HG03439 (cell line): ENCODE results near the gene CRKL.

Source experiments
- ATAC-seq: cut with Tn5 transposase; IDR thresholded peaks from one replicate; pipeline ENCODE4 v1.9.1; 2021; ENCODE audit warnings: mild to moderate bottlenecking, moderate library complexity; ENCODE audit not compliant: unreplicated experiment

Gene CRKL

DNA sequence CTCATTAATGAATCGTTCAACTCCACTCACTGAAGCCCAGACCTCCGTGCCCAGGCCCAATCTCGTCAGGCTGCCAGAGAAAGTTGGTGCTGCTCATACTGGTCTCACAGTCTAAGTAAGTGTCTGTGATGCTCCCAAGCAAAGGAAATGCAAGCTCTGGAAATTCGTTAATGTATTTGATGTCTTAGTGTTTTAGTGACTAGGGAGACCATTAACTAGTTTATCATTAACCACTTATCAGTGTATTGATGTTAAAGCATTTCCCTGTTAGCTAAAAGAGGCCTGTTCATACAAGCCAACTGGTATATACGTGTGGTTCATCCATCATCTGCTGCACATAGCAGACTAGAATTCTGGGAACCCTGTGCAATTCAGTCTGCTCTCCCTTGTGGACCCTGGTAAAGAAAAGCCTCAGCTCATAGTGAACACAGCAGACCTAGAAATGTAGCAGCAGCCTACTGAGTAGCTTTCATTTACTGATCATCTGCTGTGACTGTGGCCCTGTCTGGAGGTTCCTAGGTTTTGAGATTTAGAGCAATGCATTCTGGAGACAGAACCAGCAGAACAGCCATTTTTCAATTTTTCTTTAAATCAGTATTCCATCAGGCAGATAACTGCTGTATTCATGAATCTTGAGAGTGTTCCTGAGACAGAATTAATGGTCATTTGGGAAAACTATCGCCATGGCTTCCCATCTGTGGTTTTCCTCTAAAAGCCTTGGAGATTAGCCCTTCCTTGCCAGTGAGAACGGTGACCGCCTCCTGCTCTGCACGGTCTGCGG, 34.1 kb downstream of the CRKL start:
- no peak for ATAC-seq

DNA sequence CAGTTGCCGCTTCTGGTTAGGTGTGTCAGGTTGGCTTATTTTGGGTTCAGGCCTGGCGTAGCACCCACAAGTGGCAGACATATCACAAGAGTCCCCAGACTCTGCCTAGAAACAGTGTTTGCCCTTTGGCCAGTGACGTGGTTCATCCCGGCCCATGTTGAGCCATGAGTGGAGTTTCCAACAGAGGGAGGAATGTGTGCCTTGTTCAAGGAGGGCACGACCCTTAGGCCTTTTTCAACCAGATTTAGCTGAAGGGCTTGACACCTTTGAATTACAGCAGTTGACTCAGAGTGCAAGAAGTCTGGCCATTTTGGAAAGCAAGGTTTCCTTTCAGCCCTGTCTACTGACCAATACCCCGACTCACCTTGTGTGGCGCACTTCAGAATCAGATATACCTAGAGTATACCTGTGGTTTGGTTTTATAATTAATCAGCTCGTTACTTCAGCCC, 34.7 kb downstream of the CRKL start:
- ATAC-seq, result no peak

DNA sequence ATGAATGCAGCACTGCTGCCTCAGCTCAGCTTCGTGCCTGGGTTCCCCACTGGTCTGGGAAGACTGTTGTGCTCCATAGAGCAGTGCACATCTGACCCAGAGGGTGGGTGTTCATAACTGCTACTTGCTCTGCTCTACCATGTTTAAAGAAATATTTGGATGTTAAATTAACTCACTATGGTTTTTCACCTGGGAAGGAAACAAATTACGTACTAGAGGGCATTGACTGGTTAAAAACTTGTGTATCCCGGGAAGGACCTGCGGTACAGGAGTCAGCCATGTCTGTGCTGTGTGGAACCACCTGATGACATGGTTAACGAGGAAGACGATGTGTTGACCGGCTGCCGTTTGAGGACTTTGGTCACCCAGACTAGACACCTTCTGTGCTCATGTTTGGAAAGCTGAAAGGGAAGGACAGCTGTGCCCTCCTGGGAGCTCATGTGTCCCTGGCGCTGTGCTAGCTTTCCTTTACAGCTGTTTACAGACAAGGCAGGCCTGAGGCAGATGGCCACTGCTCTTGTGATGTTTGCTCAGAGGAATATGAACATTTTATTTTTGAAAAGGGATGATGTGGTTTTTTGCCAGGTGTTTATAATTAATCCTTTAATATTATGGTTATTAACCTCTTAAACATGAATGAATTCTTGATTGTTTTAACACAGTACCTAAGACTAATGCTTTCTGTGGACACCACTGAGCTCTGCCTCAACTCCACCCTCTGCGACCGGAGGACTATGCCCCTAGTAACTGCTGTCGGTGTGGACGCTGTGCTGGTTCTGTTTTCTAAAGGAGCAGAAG, 35.5 kb downstream of the CRKL start:
- no peak for ATAC-seq

DNA sequence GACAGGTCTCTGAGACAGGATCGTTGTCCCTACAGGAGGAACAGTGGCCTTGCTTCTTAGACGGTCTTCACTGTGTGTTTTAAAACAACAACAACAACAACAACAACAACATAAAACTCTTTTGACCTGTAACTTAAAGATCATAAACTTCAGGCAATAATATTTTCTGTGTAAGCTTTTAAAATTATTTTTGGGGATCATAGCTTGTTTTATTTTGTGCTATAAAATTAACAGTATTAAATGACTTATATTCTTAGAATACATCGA, 36.1 kb downstream of the CRKL start:
- no peak for ATAC-seq

DNA sequence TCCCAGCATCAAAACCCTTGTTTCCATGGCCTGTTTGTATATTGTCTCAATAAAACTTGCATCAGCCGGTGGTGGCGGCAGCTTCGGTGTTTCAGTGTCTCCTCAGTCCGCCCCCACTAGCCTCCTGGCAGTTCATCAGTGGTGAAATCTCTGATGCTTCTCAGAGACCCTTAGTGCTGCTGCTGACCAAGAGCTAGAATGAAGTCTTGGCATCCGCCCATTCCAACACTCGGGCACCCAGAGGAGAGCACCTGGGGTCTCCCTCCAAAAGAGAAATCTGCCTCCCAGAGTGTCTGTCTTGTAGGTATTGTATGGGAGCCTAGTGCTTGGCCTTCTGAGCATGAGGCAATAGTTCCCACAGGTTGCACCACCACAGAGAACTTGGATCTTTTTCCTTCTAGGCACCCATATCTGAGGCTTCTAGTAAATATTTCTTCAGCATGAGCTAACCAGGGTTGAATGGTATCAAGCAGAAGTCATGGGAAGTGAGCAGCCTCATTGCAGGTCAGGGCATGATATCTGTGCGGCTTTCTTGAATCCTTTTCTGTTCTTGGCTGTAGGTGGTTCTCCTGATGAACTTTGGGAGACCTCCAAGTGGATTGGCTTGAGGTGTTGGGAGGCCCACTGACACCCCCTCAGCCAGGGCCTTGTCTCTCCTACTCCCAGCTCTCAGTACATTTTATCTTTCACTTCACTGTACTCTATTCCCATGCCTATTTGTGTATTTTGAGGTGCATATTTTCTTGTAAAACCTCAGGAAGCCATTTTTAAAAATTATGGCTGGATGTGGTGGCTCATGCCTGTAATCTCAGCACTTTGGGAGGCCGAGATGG, 36.7 kb downstream of the CRKL start:
- ATAC-seq, result no peak

DNA sequence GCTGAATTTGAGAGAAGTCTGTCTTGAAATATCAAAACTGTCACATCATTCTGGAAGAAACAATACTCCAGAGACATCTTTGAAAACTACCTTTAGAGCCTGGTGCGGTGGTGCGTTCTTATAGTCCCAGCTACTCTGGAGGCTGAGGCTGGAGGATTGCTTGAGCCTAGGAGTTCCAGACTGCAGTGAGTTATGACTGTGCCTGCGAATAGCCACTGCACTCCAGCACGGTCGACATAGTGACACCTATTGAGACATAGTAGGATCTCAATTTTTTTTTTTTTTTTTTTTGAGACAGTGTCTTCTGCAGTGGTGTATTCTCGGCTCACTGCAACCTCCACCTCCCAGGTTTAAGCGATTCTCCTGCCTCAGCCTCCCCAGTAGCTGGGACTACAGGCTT, 38.3 kb downstream of the CRKL start:
- no peak for ATAC-seq

DNA sequence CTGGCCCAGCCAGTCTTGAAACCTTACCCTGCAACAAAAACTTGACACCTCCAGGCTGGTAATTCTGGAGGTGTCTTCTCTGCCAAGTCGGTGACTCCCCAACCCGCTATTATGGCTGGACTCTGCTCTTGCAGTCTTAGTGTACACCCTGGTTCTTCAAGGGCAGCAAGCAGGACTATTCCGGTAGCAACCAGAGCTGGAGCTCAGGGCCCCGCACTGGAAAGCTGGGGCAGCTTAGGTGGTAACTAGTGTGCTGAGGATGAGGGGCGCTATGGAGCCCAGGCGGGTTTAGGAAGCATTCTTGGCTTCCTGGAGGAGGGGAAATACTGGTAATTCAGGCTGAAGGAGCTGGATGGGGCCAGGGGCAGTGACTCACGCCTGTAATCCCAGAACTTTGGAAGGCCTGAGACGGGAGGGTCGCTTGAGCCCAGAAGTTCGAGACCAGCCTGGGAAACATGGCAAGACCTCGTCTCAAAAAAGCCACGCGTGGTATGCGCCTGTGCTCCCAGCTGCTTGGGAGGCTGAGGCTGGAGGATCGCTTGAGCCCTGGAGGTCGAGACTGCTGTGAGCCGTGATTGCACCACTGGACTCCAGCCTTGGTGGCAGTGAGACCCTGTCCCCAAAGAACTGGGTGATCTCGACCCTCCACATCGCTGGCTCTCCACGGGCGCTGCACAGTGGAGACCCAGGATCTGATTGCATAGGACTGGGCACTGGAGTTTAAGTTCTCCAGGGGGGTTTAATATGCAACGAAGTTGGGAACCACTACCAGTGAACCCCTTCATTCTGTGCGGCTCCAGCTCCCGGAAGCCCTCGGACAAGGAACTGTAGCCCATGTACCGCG, 39.3 kb downstream of the CRKL start:
- ATAC-seq, result no peak

DNA sequence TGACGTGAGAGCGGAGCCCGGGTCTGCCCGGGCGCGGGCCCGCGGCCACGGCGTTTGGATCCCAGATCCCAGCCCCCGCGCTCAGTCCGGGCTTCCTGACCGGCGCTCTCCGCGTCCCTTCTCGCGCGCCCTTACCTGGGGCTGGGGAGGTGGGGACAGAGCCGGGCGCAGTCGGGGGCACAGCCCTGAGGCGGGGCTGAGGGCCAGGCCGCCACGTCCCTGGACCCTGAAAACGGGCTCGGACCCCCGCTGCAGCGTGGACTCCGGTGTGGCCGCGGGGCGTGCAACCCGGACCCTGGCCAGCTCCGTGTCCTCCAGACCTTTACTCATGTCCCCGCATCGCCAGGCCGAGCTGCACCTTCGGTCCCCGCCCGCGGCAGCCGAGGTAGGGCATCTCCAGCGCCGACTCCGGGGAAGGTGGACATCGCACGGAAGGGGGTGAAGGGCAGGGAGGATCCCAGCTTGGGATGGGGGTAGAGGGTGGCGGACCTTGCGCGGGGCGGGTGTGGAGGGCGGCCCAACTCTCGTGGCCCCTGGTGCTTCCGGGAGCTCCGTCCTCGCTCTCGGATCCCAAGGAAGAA, 40.0 kb downstream of the CRKL start:
- no peak for ATAC-seq

DNA sequence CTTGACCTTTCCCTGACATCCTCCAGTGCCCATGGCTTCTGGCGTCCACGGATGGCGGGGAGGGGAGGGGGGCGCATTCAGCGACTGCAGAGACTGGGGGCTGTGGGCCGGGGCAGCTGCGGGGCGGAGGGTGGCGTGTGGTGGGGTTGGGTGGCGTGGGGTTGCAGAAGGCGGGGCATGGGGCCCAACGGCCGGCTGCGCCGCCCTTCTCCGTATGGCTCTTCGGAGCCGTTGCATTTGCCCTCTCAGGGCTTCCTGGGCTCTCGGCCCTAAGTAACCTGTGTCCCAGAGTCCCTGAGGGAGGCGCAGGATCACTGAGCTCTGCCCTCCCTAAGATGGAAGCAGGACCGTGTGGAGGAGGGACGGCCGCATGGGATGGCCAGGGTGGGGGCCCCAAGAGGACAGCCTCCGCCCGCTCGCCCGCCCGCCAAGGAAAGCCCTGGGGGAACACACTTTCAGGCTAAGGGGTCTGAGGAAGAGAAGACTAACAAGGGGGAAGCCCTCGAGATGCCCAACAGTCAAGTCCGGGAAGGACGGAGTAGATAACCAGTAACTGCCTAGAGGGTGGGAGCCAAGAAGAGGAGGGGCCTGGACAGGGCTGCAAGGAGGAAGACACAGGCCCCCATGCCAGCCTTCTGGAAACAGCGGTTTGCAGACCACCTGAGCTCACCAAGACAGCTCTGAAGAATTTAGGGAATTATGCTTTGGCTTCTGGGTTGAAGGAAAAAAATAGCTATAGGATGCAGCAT, 40.6 kb downstream of the CRKL start:
- ATAC-seq, result no peak

DNA sequence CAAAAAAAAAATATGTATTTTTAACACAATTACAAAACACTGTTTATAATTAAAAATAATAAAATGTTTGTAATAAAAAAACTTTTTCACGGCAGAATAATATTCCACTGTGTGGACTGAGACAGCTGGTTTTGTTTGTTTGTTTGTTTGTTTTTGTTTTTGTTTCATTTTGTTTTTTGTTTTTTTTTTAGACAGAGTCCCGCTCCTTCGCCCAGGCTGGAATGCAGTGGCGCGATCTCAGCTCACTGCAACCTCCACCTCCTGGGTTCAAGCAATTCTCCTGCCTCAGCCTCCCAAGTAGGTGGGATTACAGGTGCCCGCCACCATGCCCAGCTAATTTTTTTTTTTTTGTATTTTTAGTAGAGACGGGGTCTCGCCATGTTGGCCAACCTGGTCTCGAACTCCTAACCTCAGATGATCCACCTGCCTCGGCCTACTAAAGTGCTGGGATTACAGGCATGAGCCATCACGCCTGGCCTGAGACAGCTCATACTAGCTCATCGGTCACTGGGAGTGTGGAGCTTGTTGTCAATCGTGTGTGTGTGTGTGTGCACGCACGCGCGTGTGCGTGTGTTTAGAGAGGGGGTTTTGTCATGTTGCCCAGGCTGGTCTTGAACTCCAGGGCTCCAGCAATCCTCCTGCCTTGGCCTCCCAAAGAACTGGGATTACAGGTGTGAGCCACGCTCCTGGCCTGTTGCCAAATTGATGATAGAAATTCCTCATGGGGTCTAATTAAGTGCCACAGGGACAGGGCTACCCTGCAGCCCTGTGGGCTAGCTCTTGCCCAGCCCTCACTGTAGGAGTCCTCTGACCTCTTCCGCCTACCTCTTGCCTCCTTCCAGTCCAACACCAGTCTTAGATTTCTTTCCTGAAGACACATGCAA, 42.6 kb downstream of the CRKL start:
- ATAC-seq, result no peak

DNA sequence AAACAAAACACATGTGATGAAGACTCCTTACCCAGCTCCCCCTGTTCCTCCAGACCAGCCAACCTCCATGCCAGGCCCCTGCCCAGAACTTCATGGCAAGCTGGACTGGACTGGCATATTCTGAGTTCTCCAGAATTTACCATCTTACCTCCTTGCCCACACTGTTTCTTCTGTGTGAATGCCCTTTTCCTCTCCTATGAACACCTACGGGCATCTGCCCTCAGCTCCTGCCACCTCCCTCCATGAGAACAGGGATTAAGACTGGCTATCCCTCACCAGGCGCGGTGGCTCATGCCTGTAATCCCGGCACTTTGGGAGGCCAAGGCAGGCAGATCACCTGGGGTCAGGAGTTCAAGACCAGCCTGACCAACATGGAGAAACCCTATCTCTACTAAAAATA, 43.4 kb downstream of the CRKL start:
- ATAC-seq, result no peak

DNA sequence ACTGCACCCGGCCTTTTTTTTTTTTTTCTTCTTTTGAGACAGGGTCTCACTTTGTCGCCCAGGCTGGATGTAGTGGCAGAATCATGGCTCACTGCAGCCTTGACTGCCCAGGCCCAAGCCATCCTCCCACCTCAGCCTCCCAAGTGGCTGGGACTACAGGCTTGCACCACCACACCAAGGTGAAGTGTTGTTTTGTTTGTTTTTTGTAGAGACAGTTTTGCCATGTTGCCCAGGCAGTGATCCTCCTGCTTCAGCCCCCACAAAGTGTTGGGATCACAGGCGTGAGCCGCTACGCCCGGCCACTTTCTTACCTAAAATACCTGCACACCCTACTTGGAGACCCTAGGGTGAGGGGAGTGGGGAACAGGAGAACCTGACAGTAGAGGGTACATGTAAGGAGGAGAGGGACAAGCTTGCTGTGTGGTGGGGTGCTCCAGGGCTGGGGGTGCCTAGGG, 45.3 kb downstream of the CRKL start:
- ATAC-seq, result no peak

DNA sequence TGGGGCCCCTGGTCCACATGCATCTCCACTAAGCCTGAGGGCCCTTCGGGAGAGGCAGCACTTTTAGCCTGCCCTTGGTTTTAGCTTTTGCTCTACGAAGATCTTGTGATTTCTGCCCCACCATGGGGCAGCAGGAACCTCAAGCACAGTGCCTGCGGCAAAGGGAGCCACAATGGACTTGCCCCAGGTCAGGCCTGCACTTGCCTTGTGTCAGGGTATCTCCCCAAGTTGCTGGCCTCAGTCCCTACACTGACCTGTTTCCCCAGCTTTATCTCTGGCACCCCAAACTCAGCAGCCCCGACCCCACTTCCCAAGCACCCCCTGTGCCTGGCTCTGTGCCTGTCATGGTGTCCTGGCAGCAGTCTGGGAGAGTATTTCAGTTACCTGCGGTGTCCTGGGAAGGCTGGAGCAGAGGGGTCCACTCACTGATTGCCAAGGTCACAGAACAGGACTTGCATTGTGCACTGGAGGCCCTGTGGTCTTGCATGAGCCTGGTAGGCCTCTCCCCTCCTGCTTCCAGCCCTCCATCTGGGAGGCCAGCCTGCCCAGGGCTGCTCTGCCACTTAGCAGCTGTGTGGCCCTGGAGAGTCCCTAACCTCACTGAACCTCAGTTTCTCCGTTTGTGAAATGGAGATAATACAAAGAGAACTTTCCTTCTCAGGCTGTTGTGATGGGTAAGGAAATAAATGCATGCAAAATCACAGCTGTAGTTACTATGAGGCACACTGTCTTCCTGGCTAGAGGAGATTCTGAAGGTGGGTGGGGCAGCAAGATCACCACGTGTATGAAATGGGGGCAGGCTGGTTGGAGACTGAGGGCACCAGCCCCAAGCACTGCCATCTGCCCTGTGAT, 46.2 kb downstream of the CRKL start:
- ATAC-seq, result no peak

DNA sequence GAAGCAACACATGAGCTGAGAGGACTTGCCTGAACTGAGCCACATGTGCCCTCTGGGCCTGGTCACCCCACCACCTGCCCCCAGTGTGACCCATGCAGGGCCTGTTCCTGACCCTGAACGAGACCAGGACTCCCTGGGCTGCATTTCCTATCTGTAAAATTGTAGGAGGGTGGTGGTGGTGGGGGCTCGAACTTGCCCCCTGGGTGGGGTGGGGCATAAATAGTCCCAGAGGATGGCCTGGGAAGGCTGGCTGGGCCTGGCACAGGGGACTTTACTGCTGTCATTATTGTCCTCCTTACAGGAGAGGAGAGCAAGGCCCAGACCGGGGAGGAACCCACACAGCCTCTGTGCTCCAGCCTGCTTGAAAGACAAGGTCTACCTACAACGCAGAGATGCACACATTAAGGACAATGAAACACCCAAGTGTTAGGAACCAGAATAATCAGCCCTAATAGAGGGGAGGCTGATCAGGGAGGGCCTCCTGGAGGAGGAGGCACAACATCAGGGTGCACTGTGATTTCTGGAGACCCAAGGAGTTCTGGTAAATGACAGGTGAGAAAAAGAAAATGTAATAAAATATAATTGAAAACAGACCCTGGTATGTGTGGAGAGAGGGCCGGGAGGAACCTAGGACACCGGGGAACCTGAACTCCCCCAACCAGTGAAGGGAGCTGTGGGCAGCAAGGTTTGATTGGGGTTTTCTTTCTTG, 47.0 kb downstream of the CRKL start:
- ATAC-seq, result no peak

DNA sequence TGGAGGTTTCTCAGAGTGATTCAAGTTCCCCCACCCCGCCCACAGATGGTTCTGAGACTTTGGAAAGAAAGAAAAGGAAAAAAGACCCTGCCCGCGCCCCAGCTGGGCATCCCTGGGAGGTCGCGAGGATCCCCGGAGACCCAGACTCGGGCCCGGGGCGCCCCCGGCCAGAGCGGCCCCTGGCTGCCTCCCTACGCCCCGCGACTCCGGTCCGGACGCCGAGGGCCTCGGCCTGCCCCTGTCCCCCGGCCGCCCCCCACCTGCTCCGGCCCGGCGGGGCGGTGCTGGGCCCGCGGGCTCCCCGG, 47.5 kb downstream of the CRKL start:
- no peak for ATAC-seq

DNA sequence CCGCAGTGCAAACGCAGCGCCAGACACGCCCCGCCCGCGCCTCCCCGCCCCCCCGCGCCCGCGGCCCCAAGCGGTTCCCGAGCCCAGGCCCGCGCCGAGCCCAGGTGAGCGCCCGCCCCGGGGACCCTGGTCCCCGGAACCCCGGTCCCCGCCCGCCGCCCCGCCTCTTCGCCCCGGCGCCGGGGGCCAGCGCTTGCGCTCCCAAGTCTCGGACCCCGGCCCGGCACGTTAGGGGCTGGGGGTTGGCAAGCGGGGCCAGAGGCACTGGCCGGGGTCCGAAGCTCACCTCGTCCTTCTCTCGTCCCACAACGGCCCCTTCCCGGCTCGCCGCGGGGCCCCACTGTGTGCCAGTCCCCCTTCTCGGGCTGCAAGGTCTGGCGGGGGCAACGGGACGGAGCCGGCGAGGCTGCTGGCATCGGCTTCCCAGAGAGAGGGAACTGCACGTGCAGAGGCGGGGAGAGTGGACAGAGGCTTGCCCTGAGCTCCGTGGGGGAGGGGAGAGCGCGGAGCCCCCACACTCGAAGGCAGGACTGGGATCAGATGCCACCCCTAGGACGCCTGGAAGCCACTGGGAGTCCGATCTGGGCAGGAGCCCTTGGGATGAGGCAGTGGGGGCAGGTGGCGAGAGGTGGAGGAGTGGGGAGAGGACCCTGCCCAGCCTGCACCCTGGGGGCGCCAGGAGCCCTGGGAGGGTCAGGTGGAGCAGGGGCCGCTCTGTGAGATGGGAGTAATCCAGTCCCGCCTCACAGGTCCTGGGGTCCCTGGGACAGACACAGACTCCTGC, 48.1 kb downstream of the CRKL start:
- no peak for ATAC-seq
